H9 (cell line): ENCODE results near the gene GNAS. TPM values are rescaled to one million over a fixed set of nuclear protein-coding genes. Genes with fewer than 3 reads are reported as not detected.

Experiments
- DNase-seq: peaks from one replicate; pipeline ENCODE4 v3.0.0-alpha.2; 2017
- H2AFZ ChIP-seq: one replicate; pipeline ENCODE4 v1.6.1; 2013; ENCODE audit warnings: mild to moderate bottlenecking, low read length, control low read depth, moderate library complexity
- H2AK5ac ChIP-seq: 2 replicates; pipeline ENCODE4 v1.6.1; 2013; ENCODE audit warnings: low read length, control low read depth, mixed read lengths; ENCODE audit not compliant: insufficient read length
- H2BK120ac ChIP-seq: one replicate; pipeline ENCODE4 v1.6.1; 2013; ENCODE audit warnings: low read depth, mild to moderate bottlenecking, low read length, control low read depth, inconsistent platforms; ENCODE audit not compliant: poor library complexity, severe bottlenecking
- H2BK12ac ChIP-seq: 2 replicates; pipeline ENCODE4 v1.6.1; 2013; ENCODE audit warnings: low read length, control low read depth, mixed read lengths, low read depth; ENCODE audit not compliant: insufficient read length
- H2BK15ac ChIP-seq: 2 replicates; pipeline ENCODE4 v1.6.1; 2013; ENCODE audit warnings: low read depth, low read length, control low read depth
- H2BK20ac ChIP-seq: one replicate; pipeline ENCODE4 v1.6.1; 2013; ENCODE audit warnings: low read depth, mild to moderate bottlenecking, low read length, control low read depth, inconsistent platforms; ENCODE audit not compliant: poor library complexity, severe bottlenecking
- H2BK5ac ChIP-seq: 2 replicates; pipeline ENCODE4 v1.6.1; 2013; ENCODE audit warnings: low read length, control low read depth, mixed read lengths; ENCODE audit not compliant: insufficient read length
- H3K14ac ChIP-seq: 2 replicates; pipeline ENCODE4 v1.6.1; 2013; ENCODE audit warnings: low read length, control low read depth; ENCODE audit not compliant: insufficient read depth
- H3K18ac ChIP-seq: 2 replicates; pipeline ENCODE4 v1.6.1; 2013; ENCODE audit warnings: low read depth, mild to moderate bottlenecking, mixed read lengths, low read length, control low read depth; ENCODE audit not compliant: insufficient read length
- H3K23ac ChIP-seq: 2 replicates; pipeline ENCODE4 v1.6.1; 2013; ENCODE audit warnings: low read length, control low read depth, mixed read lengths, low read depth; ENCODE audit not compliant: insufficient read length
- H3K23me2 ChIP-seq: 2 replicates; pipeline ENCODE4 v1.6.1; 2013; ENCODE audit warnings: low read depth, mild to moderate bottlenecking, mixed read lengths, low read length, control low read depth; ENCODE audit not compliant: insufficient read length, poor library complexity, severe bottlenecking
- H3K27ac ChIP-seq: 2 replicates; pipeline ENCODE4 v1.5.1; 2013; ENCODE audit warnings: low read length, control low read depth, mixed read lengths, low read depth; ENCODE audit not compliant: insufficient read length
- H3K27me3 ChIP-seq: 2 replicates; pipeline ENCODE4 v1.6.1; 2013; ENCODE audit warnings: low read length, control low read depth, inconsistent platforms; ENCODE audit not compliant: insufficient read depth
- H3K4ac ChIP-seq: 2 replicates; pipeline ENCODE4 v1.6.1; 2013; ENCODE audit warnings: low read depth, mild to moderate bottlenecking, control low read depth, inconsistent platforms, low read length, moderate library complexity
- H3K4me1 ChIP-seq: 2 replicates; pipeline ENCODE4 v1.6.1; 2013; ENCODE audit warnings: low read length, control low read depth, inconsistent platforms; ENCODE audit not compliant: insufficient read depth
- H3K4me2 ChIP-seq: 2 replicates; pipeline ENCODE4 v1.6.1; 2013; ENCODE audit warnings: low read length, control low read depth, mixed read lengths; ENCODE audit not compliant: insufficient read length, insufficient read depth
- H3K56ac ChIP-seq: 2 replicates; pipeline ENCODE4 v1.6.1; 2013; ENCODE audit warnings: low read depth, mild to moderate bottlenecking, mixed read lengths, low read length, control low read depth; ENCODE audit not compliant: insufficient read length
- H3K79me1 ChIP-seq: 2 replicates; pipeline ENCODE4 v1.6.1; 2013; ENCODE audit warnings: low read depth, mild to moderate bottlenecking, moderate library complexity, low read length, control low read depth, inconsistent platforms; ENCODE audit not compliant: insufficient read depth, poor library complexity, severe bottlenecking
- H3K79me2 ChIP-seq: 2 replicates; pipeline ENCODE4 v1.6.1; 2013; ENCODE audit warnings: low read length, control low read depth, inconsistent platforms; ENCODE audit not compliant: insufficient read depth
- H3K9ac ChIP-seq: 2 replicates; pipeline ENCODE4 v1.6.1; 2013; ENCODE audit warnings: low read length, control low read depth, mixed read lengths; ENCODE audit not compliant: insufficient read length; ENCODE audit errors: extremely low read depth
- H3K9me3 ChIP-seq: one replicate; pipeline ENCODE4 v1.6.1; 2013; ENCODE audit warnings: low read depth, low read length, inconsistent platforms; ENCODE audit not compliant: control insufficient read depth
- H3T11ph ChIP-seq: one replicate; pipeline ENCODE4 v1.6.1; 2013; ENCODE audit warnings: mild to moderate bottlenecking, low read length, control low read depth, inconsistent platforms
- H4K20me1 ChIP-seq: one replicate; pipeline ENCODE4 v1.6.1; 2013; ENCODE audit not compliant: control insufficient read depth, insufficient read length, insufficient read depth
- H4K5ac ChIP-seq: 2 replicates; pipeline ENCODE4 v1.6.1; 2013; ENCODE audit warnings: low read depth, mild to moderate bottlenecking, mixed read lengths, low read length, control low read depth; ENCODE audit not compliant: insufficient read length
- H4K8ac ChIP-seq: replicated peaks from 2 replicates; pipeline ENCODE4 v1.6.1; 2013; ENCODE audit warnings: low read length, control low read depth, mixed read lengths, low read depth; ENCODE audit not compliant: insufficient read length
- H4K91ac ChIP-seq: 2 replicates; pipeline ENCODE4 v1.6.1; 2013; ENCODE audit warnings: low read depth, mild to moderate bottlenecking, moderate library complexity, mixed read lengths, low read length, control low read depth; ENCODE audit not compliant: insufficient read length
- H3K27ac Mint-ChIP-seq, 3 experiments: 2 replicates in 2 of 3; 3 replicates in 1 of 3; pipeline ENCODE4 v1.8.0; 2020 to 2021; ENCODE audit warnings: mixed read lengths in 3 of 3, mild to moderate bottlenecking in 1 of 3, moderate library complexity in 1 of 3
- H3K27me3 Mint-ChIP-seq: 2 replicates; pipeline ENCODE4 v1.8.0; 2021; ENCODE audit warnings: low read depth, mild to moderate bottlenecking, moderate library complexity, mixed read lengths
- H3K36me3 Mint-ChIP-seq, 3 experiments: 2 replicates in 2 of 3; 3 replicates in 1 of 3; pipeline ENCODE4 v1.8.0; 2020 to 2021; ENCODE audit warnings: low read depth in 3 of 3, mixed read lengths in 3 of 3; ENCODE audit not compliant: insufficient read depth in 1 of 3
- H3K4me1 Mint-ChIP-seq, 2 experiments: 2 replicates each; pipeline ENCODE4 v1.8.0; 2020; ENCODE audit warnings: mixed read lengths in 2 of 2
- H3K4me3 Mint-ChIP-seq, 2 experiments: 2 replicates in 1 of 2; 3 replicates in 1 of 2; pipeline ENCODE4 v1.8.0; 2020 to 2021; ENCODE audit warnings: mild to moderate bottlenecking in 2 of 2, mixed read lengths in 2 of 2, moderate library complexity in 1 of 2
- H3K9me3 Mint-ChIP-seq, 2 experiments: 2 replicates in 1 of 2; 3 replicates in 1 of 2; pipeline ENCODE4 v1.8.0; 2020; ENCODE audit warnings: mild to moderate bottlenecking in 2 of 2, mixed read lengths in 2 of 2, moderate library complexity in 1 of 2
- CTCF ChIP-seq: fragments of 200-600 bp; sonication (generic); conservative IDR thresholded peaks from 3 replicates; pipeline ENCODE4 v1.8.0; 2021; ENCODE audit warnings: antibody characterized with exemption, mild to moderate bottlenecking
- WGBS: extraction: QIAGEN DNeasy Blood & Tissue Kit; methylation state at CpG from one replicate; pipeline ENCODE4 v1.1.7; 2013; ENCODE audit warnings: missing lambda C conversion rate, low lambda C conversion rate, mixed read lengths; ENCODE audit not compliant: insufficient read length; ENCODE audit errors: extremely low coverage; 5-methylcytosine and 5-hydroxymethylcytosine counted together
- total RNA-seq: library from RNA; stranded (reverse); gene quantifications from 2 replicates; pipeline ENCODE4 v1.2.1, GENCODE V29; 2021

The GNAS gene
- total RNA-seq, 1 experiment from 2014 or later, result 920 TPM

- WGBS, result no CpG with 5 or more reads among the region's 91 CpGs
- Histone ChIP-seq H3K27ac (no peak overlapping the region), H2BK20ac (no peak overlapping the region), H2BK15ac (no peak overlapping the region), H2AFZ (no peak overlapping the region), H3K56ac (no peak overlapping the region), H4K8ac (no peak overlapping the region), H3K79me1 (no peaks in the 10 kb centered on the region), H4K5ac (no peak overlapping the region), H2BK5ac (no peak overlapping the region), H3K79me2 (peaks cover 14% of the 10 kb centered on the region; the same call in 1 of the 2 replicates), H3K14ac (peak overlapping the region; percentile 62), H4K91ac (no peak overlapping the region), H3K27me3 (no peaks in the 10 kb centered on the region; the same call in 1 of the 2 replicates), H3K18ac (no peak overlapping the region), H2AK5ac (no peak overlapping the region), H2BK12ac (no peak overlapping the region), H3K23ac (no peak overlapping the region), H3K4me1 (peaks cover 4% of the 10 kb centered on the region; the same call in 1 of the 2 replicates), H4K20me1 (no peaks in the 10 kb centered on the region), H3K4ac (no peak overlapping the region), H3T11ph (no peak overlapping the region), H3K9me3 (no peaks in the 10 kb centered on the region), H3K23me2 (peaks cover 6% of the 10 kb centered on the region), H3K4me2 (peak overlapping the region; percentile 71), H3K9ac (no peak overlapping the region), H2BK120ac (no peak overlapping the region)
- peaks cover 28 to 32% of the 10 kb centered on the region in 2 experiments for H3K4me1 Mint-ChIP-seq
- no peaks in the 10 kb centered on the region for H3K27me3 Mint-ChIP-seq
- peak overlapping the region; percentile 85 to 90 for H3K4me3 Mint-ChIP-seq
- H3K9me3 Mint-ChIP-seq, result peaks cover 2 to 7% of the 10 kb centered on the region in 2 experiments; a peak in 4 of 5 replicates
- TF ChIP-seq CTCF, result no peak
- H3K36me3 Mint-ChIP-seq, result peaks cover 8 to 26% (median 10%) of the 10 kb centered on the region in 3 experiments
- DNase-seq, result no peak
- peak overlapping the region in 2 of 3 experiments; percentile 46 to 69; a peak in 1 of 7 replicates for H3K27ac Mint-ChIP-seq
These were observed 37.4 kb downstream of the GNAS start for GRCh38 chr20:58889798-58890517.
